Lower leg skin (tissue), 4 donors: ENCODE results near the gene UGT1A8. TPM values are rescaled to one million over a fixed set of nuclear protein-coding genes. Genes with fewer than 3 reads are reported as not detected.
A peak's percentile ranks its signal among the peaks of the same experiment; 100 is the strongest.

Experiments used
- DNase-seq, 2 donors: peaks; one replicate each; pipeline ENCODE4 v3.0.0-alpha.2; 2019; ENCODE audit warnings: low spot score in 2 of 2
- H3K4me3 ChIP-seq: fragments of 200-600 bp; sonication (generic); 2 replicates; pipeline ENCODE4 v1.5.1; 2017; ENCODE audit warnings: mild to moderate bottlenecking, low read depth; ENCODE audit not compliant: poor library complexity, severe bottlenecking
- POLR2A ChIP-seq, 2 donors: fragments of 450-650 bp; IDR thresholded peaks; one replicate each; pipeline ENCODE4 v1.6.1; 2016 to 2017; ENCODE audit warnings: antibody characterized with exemption in 2 of 2, mild to moderate bottlenecking in 1 of 2, moderate library complexity in 1 of 2
- WGBS, 2 donors: methylation state at CpG; one replicate each; pipeline ENCODE4 v1.1.5; 2018; 5-methylcytosine and 5-hydroxymethylcytosine counted together
- intact Hi-C: fragments of 100-400 bp; cut with DNase I; formaldehyde crosslinking; loops from one replicate; pipeline ENCODE4 v1.15.0; 2023; ENCODE audit warnings: low total_unique reads
- total RNA-seq, 4 donors: library from RNA; depleted of rRNA; stranded (reverse); fragments of >200 nt; gene quantifications; one replicate each; pipeline ENCODE4 v1.1.0, GENCODE V29; 2016
- TF ChIP-seq, protein P1 (sequence below), 3 donors: fragments of 450-650 bp; IDR thresholded peaks; one replicate each; pipeline ENCODE4 v1.5.1; 2016; ENCODE audit warnings: antibody characterized with exemption in 3 of 3, mild to moderate bottlenecking in 3 of 3, moderate library complexity in 2 of 3

UGT1A8 gene
- total RNA-seq, 4 donors from 2014 or later: not detected

DNA sequence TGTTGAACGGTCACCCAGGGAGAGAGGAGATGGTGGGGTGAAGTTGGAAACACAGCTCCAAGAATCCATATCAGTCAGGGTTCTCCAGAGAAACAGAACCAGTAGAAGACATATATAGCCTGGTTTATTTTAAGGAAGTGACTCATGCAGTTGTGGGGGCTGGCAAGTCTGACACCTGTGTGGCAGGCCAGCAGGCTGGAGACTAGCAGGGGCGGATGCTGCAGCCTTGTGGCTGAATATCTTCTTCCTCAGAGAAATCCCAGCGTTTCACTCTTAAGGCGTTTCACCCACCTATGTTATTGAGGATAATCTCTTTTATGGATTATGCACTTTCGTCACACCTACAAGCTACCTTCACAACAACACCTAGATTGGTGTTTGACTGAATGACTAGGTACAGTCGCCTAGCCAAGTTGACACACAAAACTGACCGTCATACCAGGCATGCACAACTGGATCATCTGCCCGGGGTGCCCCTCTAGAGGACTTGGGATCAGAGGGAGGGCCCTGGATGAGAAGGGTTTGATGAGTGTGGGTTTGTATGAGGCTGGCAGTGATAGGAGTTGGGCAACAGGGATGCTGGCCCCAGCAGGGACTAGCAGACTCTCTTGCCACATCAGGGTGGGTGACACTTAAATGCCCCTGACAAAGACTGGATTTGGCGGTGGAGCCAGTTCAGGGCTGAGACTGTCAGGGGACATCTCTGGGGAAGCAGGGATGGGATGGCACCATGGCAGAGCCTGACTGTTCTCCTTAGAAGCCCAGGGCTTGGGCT is 184.1 kb downstream of the UGT1A8 start:
- WGBS, 2 donors: 80 to 83% methylated on average over 9 of the region's 9 CpGs
- peak in 1 of 2 donors; percentile 60 for DNase-seq
- no peak overlapping the region for H3K4me3 ChIP-seq
- intact Hi-C loops: no loop called here
- TF ChIP-seq POLR2A (IDR thresholded peaks at IDR 0.05): no peak
- TF ChIP-seq, protein P1, sequence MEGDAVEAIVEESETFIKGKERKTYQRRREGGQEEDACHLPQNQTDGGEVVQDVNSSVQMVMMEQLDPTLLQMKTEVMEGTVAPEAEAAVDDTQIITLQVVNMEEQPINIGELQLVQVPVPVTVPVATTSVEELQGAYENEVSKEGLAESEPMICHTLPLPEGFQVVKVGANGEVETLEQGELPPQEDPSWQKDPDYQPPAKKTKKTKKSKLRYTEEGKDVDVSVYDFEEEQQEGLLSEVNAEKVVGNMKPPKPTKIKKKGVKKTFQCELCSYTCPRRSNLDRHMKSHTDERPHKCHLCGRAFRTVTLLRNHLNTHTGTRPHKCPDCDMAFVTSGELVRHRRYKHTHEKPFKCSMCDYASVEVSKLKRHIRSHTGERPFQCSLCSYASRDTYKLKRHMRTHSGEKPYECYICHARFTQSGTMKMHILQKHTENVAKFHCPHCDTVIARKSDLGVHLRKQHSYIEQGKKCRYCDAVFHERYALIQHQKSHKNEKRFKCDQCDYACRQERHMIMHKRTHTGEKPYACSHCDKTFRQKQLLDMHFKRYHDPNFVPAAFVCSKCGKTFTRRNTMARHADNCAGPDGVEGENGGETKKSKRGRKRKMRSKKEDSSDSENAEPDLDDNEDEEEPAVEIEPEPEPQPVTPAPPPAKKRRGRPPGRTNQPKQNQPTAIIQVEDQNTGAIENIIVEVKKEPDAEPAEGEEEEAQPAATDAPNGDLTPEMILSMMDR (IDR thresholded peaks at IDR 0.05): no peak

GRCh38 chr2:233802132-233802815 is 184.8 kb downstream of the UGT1A8 start:
- TF ChIP-seq, protein P1 (IDR thresholded peaks at IDR 0.05): no peak
- TF ChIP-seq POLR2A (IDR thresholded peaks at IDR 0.05): no peak
- 68 to 80% methylated on average over 3 of the region's 3 CpGs for WGBS, 2 donors
- no peak overlapping the region for H3K4me3 ChIP-seq
- no peak for DNase-seq
- intact Hi-C loops: no loop called here

DNA sequence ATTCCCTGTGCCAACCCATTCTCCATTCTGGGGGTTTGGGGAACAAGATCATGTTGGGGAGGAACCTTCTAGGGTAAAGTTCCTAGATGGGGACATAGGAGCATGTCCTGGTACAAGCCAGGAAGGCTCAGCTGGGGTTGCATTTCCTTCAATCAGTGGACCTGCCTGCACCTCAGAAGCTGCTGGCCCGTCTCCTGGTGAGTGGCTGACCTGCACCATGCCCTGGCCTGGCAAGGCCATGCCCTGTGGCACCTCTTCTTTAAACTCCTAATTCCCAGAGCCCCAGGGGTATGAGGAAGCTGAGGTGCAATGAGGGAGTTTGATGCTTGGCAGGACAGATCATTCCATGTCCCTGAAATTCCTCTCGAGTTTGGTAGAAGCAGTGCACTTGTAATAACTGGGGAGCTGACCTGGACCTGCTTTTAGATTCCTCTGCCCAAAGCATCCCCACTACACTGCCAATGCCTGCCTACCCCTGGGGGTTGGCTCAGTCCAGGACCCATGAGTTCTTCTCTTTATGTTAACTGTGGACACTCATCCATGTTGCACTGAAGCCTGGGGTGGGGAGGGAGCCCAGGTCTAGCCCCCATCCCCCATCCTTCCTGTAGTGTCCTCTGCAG is 186.0 kb downstream of the UGT1A8 start:
- WGBS, 2 donors: 69% methylated on average over 2 of the region's 2 CpGs
- TF ChIP-seq, protein P1 (IDR thresholded peaks at IDR 0.05): no peak
- TF ChIP-seq POLR2A (IDR thresholded peaks at IDR 0.05): no peak
- intact Hi-C loops: no loop called here
- H3K4me3 ChIP-seq: no peak overlapping the region
- no peak for DNase-seq

DNA sequence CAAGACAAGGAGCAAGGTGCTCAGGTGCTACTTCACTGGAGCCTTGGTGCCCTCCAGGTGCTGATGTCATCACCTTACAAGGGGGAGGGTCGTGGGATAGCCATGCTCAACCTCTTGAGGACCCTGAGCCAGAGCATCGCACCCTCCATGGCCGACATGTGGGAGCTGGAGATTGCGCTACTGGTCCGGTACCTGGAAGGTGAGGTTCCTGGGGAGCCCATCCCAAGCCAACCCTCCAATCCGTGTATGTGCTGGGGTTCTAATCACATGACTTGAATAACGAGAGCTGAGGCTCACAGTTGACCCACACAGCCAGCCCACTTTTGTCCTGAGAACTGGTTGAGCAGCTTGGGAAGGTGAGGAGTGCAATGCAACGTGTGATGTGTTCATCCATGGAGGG is 186.6 kb downstream of the UGT1A8 start:
- no peak overlapping the region for H3K4me3 ChIP-seq
- 62 to 70% methylated on average over 8 of the region's 8 CpGs for WGBS, 2 donors
- peak in 1 of 2 donors; percentile 72 for DNase-seq
- intact Hi-C loops: no loop called here
- TF ChIP-seq POLR2A (IDR thresholded peaks at IDR 0.05): no peak
- TF ChIP-seq, protein P1 (IDR thresholded peaks at IDR 0.05): no peak

- whole genome bisulfite sequencing, 2 donors: 75 to 80% methylated on average over 12 of the region's 12 CpGs
Measured at GRCh38 chr2:233807215-233807865, 189.9 kb downstream of the UGT1A8 start.

More at GRCh38 chr2:233807215-233807865, 189.9 kb downstream of the UGT1A8 start:
- no peak for DNase-seq
- intact Hi-C loops: no loop called here
- TF ChIP-seq POLR2A (IDR thresholded peaks at IDR 0.05): no peak
- TF ChIP-seq, protein P1 (IDR thresholded peaks at IDR 0.05): no peak
- no peak overlapping the region for H3K4me3 ChIP-seq
